Nephron progenitor cell (in vitro differentiated cells): Measurements from ENCODE around the gene SLC11A2.
A peak's percentile ranks its signal among the peaks of the same experiment; 100 is the strongest.

Experiments used
- DNase-seq: peaks from one replicate; pipeline ENCODE4 v3.0.0; 2021
- H3K27ac Mint-ChIP-seq: 2 replicates; pipeline ENCODE4 v1.8.0; 2021; ENCODE audit warnings: mild to moderate bottlenecking, moderate library complexity, mixed read lengths
- H3K27me3 Mint-ChIP-seq: 2 replicates; pipeline ENCODE4 v1.8.0; 2021; ENCODE audit warnings: mild to moderate bottlenecking, low read depth, mixed read lengths; ENCODE audit not compliant: poor library complexity
- H3K36me3 Mint-ChIP-seq: 2 replicates; pipeline ENCODE4 v1.8.0; 2021; ENCODE audit warnings: low read depth, mixed read lengths
- H3K4me1 Mint-ChIP-seq: 2 replicates; pipeline ENCODE4 v1.8.0; 2021; ENCODE audit warnings: mixed read lengths
- H3K4me3 Mint-ChIP-seq: 2 replicates; pipeline ENCODE4 v1.8.0; 2021; ENCODE audit warnings: mild to moderate bottlenecking, moderate library complexity, mixed read lengths
- H3K9me3 Mint-ChIP-seq: 2 replicates; pipeline ENCODE4 v1.8.0; 2021; ENCODE audit warnings: mild to moderate bottlenecking, moderate library complexity, mixed read lengths
- CTCF ChIP-seq: fragments of 200-600 bp; sonication (generic); IDR thresholded peaks from 2 replicates; pipeline ENCODE4 v1.5.0; 2021; ENCODE audit warnings: antibody characterized with exemption

The SLC11A2 gene

GRCh38 chr12:50981319-50982239 lies 44.6 kb downstream of the SLC11A2 start:
- peaks cover 24% of the 10 kb centered on the region for H3K36me3 Mint-ChIP-seq
- no peak overlapping the region for H3K4me3 Mint-ChIP-seq
- no peak for DNase-seq
- H3K9me3 Mint-ChIP-seq, result peaks cover 5% of the 10 kb centered on the region
- H3K27ac Mint-ChIP-seq, result no peak overlapping the region
- no peaks in the 10 kb centered on the region for H3K27me3 Mint-ChIP-seq
- no peaks in the 10 kb centered on the region for H3K4me1 Mint-ChIP-seq
- no peak for TF ChIP-seq CTCF

GRCh38 chr12:50980545-50980944 lies 45.6 kb downstream of the SLC11A2 start:
- Mint-ChIP-seq H3K27me3 (no peaks in the 10 kb centered on the region), H3K9me3 (peaks cover 12% of the 10 kb centered on the region), H3K4me3 (no peak overlapping the region), H3K4me1 (no peaks in the 10 kb centered on the region), H3K36me3 (peaks cover 34% of the 10 kb centered on the region), H3K27ac (no peak overlapping the region)
- DNase-seq, result no peak
- TF ChIP-seq CTCF, result no peak

GRCh38 chr12:50979369-50980052 lies 46.7 kb downstream of the SLC11A2 start:
- DNase-seq, result no peak
- Mint-ChIP-seq H3K4me1 (no peaks in the 10 kb centered on the region), H3K27ac (peak overlapping the region; percentile 64), H3K4me3 (no peak overlapping the region), H3K36me3 (peaks cover 44% of the 10 kb centered on the region), H3K9me3 (peaks cover 21% of the 10 kb centered on the region), H3K27me3 (no peaks in the 10 kb centered on the region)
- TF ChIP-seq CTCF, result no peak

- Mint-ChIP-seq H3K27me3 (peaks cover 2% of the 10 kb centered on the region), H3K36me3 (peaks cover 71% of the 10 kb centered on the region), H3K4me3 (no peak overlapping the region), H3K4me1 (no peaks in the 10 kb centered on the region), H3K27ac (no peak overlapping the region), H3K9me3 (peaks cover 52% of the 10 kb centered on the region)
- no peak for TF ChIP-seq CTCF
- DNase-seq, result no peak
These were observed 54.2 kb downstream of the SLC11A2 start for GRCh38 chr12:50971946-50972345.

- Mint-ChIP-seq H3K9me3 (no peaks in the 10 kb centered on the region), H3K4me1 (no peaks in the 10 kb centered on the region), H3K27me3 (peaks cover 7% of the 10 kb centered on the region), H3K36me3 (peaks cover 8% of the 10 kb centered on the region), H3K27ac (no peak overlapping the region), H3K4me3 (no peak overlapping the region)
- no peak for DNase-seq
- no peak for TF ChIP-seq CTCF
These were observed 61.8 kb downstream of the SLC11A2 start for GRCh38 chr12:50964432-50964831.
